Ecto neural progenitor cell (in vitro differentiated cells): ENCODE data around the gene ZNF521.

Source experiments
- DNase-seq: peaks from one replicate; pipeline ENCODE4 v3.0.0-alpha.2; 2018; ENCODE audit warnings: low spot score

The ZNF521 gene

GRCh38 chr18:25029802-25030201, 322.2 kb downstream of the ZNF521 start:
- DNase-seq, result no peak

DNA sequence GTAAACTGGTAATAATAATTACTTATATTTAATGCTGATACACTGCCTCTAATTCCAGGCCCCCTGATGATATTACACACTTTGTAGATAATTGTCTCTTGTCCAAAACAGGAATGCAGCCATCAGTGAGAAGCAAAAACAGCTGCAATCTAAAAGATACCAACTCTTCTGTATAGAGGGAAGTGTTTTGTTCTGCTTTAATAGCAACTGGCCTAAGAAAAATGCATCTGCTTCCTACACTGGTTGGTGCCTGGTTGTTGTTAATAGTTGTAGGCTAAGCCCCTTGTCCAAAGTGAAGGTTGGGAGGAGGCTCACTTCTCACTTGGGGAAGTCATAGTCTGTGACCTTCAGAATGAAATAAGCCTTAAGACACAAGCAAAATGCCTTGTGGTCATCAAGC, 332.0 kb downstream of the ZNF521 start:
- no peak for DNase-seq

GRCh38 chr18:25019086-25019860, 332.7 kb downstream of the ZNF521 start:
- DNase-seq, result no peak

GRCh38 chr18:25016666-25017065, 335.3 kb downstream of the ZNF521 start:
- no peak for DNase-seq

GRCh38 chr18:25016181-25016580, 335.8 kb downstream of the ZNF521 start:
- no peak for DNase-seq
